NCI-H526 treated with DMSO at 0.1 percent for 48 hours (cell line): Measurements from ENCODE around the gene FAM185A.
"Not testable (repeated sequence)": the region's sequence is repeated elsewhere in the genome, so short reads cannot be mapped to it uniquely, and the experiment has no call there.

Source experiments
- DNase-seq: peaks from one replicate; lab custom pipeline; 2025; lab: John Stamatoyannopoulos, UW

The FAM185A gene

GRCh38 chr7:102832674-102833073 lies 83.9 kb downstream of the FAM185A start:
- DNase-seq = no peak

DNA sequence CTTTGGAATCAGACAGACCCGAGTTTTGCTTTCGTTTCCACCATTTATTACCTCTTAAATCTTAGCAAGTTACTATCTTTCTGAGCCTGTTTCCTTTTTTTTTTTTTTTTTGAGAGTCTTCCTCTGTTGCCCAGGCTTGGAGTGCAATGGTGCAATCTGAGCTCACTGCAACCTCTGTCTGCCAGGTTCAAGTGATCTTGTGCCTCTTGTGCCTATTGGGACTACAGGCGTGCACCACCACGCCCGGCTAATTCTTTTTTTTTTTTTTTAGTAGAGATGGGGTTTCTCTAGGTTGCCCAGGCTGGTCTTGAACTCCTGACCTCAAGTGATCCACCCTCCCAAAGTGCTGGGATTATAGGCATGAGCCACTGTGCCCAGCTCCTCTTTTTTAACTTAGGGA lies 84.5 kb downstream of the FAM185A start:
- DNase-seq = no peak

DNA sequence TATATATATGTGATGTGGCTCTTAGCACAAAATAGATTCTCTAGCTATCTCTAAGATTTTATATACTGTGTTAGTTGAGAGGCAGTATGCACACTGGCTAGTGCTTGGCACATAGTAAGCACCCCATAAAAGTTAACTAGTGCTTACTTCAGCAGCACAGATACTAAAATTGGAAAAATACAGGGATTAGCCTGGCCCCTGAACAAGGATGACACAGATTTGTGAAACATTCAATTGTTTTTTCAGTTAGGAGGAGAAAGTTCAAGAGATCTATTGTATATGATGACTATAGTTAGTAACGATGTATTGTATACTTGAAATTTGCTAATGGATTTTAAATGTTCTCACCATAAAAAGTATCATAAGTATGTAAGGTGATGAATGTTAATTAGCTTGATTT lies 85.7 kb downstream of the FAM185A start:
- no peak for DNase-seq

DNA sequence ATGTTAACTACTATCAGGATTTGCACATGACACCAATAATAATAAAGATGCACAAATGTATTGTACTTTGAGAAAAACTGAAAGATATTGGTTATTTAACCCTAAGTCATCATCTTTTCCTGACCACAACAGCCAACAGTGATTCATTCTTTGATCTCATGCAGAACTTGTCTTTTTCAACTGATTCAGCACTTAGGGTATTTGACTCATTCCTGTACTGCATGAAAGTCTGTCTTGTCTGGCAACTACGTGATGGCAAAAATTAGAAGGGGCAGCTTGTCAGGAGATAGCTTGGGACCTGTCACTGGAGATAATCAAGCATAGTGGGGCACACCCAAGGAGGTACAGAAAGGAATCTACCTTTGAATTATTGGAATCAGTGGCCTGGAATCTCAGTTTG lies 86.2 kb downstream of the FAM185A start:
- no peak for DNase-seq

- DNase-seq = no peak
Measured at GRCh38 chr7:102836191-102836919, 87.6 kb downstream of the FAM185A start.

DNA sequence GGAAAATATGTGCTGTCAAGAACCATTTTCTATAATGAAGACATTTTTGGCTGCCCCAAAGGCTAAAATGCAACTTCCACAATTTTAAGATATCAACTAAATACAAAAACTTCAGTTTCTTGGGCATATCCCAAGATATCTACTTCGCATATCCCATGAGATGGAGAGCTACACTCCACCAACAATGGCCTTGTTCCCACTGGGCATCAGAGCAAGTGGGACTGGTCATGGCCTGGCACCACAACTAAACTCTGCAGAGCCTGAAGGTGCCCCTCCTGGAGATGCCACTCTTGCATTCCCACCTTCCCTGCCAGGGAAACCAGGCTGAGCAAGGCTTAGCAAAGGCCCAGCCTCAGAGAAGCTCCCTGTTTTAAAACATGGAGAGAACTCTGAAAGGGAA lies 88.2 kb downstream of the FAM185A start:
- DNase-seq = no peak

DNA sequence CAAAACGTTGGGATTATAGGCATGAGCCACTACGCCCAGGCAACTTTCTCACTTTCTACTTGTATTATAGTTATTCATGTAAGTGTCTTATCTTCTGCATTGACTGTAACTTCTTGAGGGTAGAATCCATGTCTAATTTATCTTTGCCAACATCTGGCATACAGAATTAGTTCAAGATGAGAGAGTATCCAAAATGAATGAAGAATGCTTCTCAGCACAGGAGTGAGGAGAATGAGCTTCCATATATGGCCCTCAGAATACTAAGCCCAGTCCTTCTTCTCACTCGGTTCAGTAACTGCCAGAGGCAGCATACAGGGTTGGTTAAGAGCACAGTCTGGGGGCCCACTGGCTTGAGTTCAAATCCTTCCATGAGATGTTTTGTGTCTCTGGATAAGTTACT lies 89.0 kb downstream of the FAM185A start:
- DNase-seq = no peak

GRCh38 chr7:102838572-102839101 lies 89.8 kb downstream of the FAM185A start:
- DNase-seq = not testable (repeated sequence)

GRCh38 chr7:102840404-102840803 lies 91.6 kb downstream of the FAM185A start:
- no peak for DNase-seq

- no peak for DNase-seq
Measured at GRCh38 chr7:102841290-102841689, 92.5 kb downstream of the FAM185A start.

DNA sequence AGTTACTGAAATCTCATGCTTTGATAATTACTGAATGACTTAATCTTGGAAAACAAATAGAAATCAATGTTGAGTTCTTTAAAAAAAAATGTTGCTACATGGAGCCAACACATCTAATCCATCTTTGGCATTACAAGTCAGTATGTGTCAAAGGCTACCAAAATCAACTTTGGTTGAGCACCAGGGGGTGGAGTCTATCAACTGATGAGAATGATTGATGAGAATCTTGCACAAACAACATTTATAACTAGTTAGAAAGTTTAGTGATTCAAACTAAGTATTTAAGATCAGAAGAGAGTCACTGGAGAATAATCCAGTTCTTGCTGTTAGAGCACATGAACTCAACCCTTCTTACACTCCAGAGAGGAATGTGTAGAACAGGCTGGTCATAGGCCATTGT lies 93.5 kb downstream of the FAM185A start:
- no peak for DNase-seq

DNA sequence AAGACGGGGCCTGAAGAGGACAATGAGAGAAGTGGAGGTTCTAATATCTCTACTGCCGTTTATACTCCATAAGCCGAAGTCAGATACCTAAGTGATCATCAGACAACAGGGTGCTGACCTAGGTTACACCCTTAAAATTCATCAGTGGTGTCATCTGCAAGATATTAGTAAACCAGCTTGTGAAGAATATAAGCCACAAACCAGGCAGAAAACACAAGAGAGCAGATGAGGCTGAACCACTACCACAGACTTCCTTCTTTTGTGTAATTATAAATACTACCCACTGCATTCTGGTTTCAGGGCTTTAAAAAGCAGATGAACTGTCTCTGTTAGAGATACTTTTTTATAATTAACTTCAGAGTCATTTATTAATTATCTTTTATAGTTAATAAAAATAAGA lies 95.1 kb downstream of the FAM185A start:
- no peak for DNase-seq

DNA sequence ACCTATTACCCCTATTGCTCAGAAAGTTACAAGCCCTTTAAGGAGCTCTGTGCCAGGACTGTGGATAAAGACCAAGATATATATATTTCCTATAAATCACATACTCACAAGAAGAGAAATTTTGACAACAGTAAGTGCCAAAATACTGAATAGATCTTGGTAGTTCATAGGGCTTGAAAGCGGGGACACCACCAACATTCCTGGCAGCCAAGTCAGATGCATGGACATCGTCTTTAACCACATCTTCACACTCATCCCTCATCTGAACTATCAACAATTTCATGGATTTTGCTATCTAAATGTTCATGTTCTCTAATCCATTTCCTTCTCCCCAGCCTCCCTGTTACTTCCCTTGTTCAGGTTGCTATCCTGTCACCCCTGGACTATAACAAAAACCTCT lies 96.5 kb downstream of the FAM185A start:
- DNase-seq = no peak

GRCh38 chr7:102849079-102849478 lies 100.3 kb downstream of the FAM185A start:
- no peak for DNase-seq

- DNase-seq = no peak
Measured at GRCh38 chr7:102849538-102849937, 100.7 kb downstream of the FAM185A start.

GRCh38 chr7:102856036-102856435 lies 107.2 kb downstream of the FAM185A start:
- no peak for DNase-seq
